Loucy (cell line): ENCODE measurements around the gene SMOC2.

Source experiments
- EZH2phosphoT487 ChIP-seq: fragments of 200-600 bp; IDR thresholded peaks from 2 replicates; pipeline ENCODE4 v1.6.1; 2018; ENCODE audit warnings: antibody characterized with exemption, mild to moderate bottlenecking, moderate library complexity, borderline replicate concordance
- TF ChIP-seq, protein P1 (sequence below): fragments of 200-600 bp; sonication (generic); conservative IDR thresholded peaks from 2 replicates; pipeline ENCODE4 v1.5.1; 2014; ENCODE audit warnings: mild to moderate bottlenecking, antibody characterized with exemption, low read length

DNA sequence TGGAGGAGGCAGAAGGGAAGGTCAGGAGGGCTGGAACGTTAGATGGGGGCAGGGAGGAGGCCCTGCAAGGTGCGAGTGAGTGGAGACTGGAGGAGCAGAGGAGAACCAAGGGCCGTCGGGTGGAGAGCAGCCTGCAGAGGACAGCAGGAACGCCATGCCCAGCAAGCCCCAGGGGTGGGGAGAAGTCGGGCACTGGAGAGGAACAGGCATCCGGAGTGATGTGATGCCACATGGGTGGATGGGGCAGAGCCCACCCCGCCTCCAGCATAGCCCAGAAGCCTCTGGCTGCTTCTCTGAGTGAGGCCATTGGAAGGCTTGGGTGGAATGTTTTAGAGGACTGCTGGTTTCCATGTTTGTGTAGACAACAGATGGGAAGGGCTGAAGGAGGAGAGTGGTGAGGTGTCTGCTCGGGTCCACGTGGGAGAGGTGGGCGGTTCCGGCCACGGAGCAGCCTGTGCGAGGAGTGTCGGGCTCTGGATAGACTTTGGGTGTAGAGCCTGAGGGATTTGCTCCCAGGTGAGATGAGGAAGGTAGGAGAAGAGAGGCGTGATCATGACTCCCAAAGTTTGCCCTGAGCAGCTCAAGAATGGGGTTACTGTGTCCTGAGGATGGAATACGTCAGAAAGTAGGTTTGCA is 221.4 kb downstream of the SMOC2 start:
- TF ChIP-seq, protein P1, sequence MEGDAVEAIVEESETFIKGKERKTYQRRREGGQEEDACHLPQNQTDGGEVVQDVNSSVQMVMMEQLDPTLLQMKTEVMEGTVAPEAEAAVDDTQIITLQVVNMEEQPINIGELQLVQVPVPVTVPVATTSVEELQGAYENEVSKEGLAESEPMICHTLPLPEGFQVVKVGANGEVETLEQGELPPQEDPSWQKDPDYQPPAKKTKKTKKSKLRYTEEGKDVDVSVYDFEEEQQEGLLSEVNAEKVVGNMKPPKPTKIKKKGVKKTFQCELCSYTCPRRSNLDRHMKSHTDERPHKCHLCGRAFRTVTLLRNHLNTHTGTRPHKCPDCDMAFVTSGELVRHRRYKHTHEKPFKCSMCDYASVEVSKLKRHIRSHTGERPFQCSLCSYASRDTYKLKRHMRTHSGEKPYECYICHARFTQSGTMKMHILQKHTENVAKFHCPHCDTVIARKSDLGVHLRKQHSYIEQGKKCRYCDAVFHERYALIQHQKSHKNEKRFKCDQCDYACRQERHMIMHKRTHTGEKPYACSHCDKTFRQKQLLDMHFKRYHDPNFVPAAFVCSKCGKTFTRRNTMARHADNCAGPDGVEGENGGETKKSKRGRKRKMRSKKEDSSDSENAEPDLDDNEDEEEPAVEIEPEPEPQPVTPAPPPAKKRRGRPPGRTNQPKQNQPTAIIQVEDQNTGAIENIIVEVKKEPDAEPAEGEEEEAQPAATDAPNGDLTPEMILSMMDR: no peak
- TF ChIP-seq EZH2phosphoT487: no peak
